Esophagus muscularis mucosa (tissue), 3 donors: Measurements from ENCODE around the gene TNK1.

Source experiments
- POLR2A ChIP-seq: fragments of 450-650 bp; IDR thresholded peaks from one replicate; pipeline ENCODE4 v1.6.1; 2017; ENCODE audit warnings: antibody characterized with exemption, moderate library complexity, mild to moderate bottlenecking, low read depth
- POLR2AphosphoS5 ChIP-seq, 2 donors: sonication (generic); formaldehyde crosslinking; IDR thresholded peaks; one replicate each; pipeline ENCODE4 v1.6.1; 2017; ENCODE audit warnings: antibody characterized with exemption in 2 of 2
- TF ChIP-seq, protein P1 (sequence below), 3 experiments: fragments of 200-600 bp in 2 of 3; fragments of 450-650 bp in 1 of 3; sonication (generic) in 2 of 3; IDR thresholded peaks; one replicate each; pipeline ENCODE4 v1.5.1; 2017 to 2019; ENCODE audit warnings: antibody characterized with exemption in 3 of 3, mild to moderate bottlenecking in 2 of 3, moderate library complexity in 1 of 3

DNA sequence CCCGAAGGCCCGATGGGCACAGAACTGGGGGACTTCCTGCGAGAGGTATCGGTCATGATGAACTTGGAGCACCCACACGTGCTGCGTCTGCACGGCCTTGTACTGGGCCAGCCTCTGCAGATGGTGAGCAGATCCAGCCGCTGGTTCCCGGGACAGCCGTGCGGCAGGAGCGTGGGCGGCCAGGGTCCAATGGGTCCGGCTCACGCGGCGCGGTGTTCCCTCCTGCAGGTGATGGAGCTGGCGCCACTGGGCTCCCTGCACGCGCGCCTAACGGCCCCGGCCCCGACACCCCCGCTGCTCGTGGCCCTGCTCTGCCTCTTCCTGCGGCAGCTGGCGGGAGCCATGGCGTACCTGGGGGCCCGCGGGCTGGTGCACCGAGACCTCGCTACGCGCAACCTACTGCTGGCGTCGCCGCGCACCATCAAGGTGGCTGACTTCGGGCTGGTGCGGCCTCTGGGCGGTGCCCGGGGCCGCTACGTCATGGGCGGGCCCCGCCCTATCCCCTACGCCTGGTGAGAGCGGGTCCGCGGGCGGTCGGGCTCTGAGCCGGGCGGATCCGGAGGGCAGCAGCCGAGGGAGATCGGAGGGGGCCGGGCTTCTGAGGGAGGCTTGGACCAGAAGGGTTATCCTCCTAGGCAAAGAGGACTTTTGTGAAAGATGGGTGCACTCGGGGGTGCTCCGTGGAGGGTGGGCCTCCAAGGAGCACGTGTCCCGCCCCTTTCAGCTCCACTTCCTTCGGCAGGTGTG is 3.0 kb downstream of the TNK1 start:
- TF ChIP-seq, protein P1, sequence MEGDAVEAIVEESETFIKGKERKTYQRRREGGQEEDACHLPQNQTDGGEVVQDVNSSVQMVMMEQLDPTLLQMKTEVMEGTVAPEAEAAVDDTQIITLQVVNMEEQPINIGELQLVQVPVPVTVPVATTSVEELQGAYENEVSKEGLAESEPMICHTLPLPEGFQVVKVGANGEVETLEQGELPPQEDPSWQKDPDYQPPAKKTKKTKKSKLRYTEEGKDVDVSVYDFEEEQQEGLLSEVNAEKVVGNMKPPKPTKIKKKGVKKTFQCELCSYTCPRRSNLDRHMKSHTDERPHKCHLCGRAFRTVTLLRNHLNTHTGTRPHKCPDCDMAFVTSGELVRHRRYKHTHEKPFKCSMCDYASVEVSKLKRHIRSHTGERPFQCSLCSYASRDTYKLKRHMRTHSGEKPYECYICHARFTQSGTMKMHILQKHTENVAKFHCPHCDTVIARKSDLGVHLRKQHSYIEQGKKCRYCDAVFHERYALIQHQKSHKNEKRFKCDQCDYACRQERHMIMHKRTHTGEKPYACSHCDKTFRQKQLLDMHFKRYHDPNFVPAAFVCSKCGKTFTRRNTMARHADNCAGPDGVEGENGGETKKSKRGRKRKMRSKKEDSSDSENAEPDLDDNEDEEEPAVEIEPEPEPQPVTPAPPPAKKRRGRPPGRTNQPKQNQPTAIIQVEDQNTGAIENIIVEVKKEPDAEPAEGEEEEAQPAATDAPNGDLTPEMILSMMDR (IDR thresholded peaks at IDR 0.05), result no peak
- TF ChIP-seq POLR2A (no peak), POLR2AphosphoS5 (IDR thresholded peaks at IDR 0.05) (no peak)
